ENCODE data around the gene EDEM3.
A peak's percentile ranks its signal among the peaks of the same experiment; 100 is the strongest.

The EDEM3 gene

GRCh38 chr1:184754476-184755225 lies at the start of gene EDEM3:
TSS of gene EDEM3 (minus strand) at chr1:184754858. CDS start at chr1:184754646, 212 bp downstream.
- peak; percentile 97 for DNase-seq (ENCODE audit: extremely low read depth, insufficient read length)
- no peak for TF ChIP-seq CTCF (IDR thresholded peaks at IDR 0.05; ENCODE audit: insufficient read depth, low read length, poor library complexity, severe bottlenecking)
- Histone ChIP-seq H3K36me3 (ENCODE audit: control insufficient read depth, insufficient read depth, low read length) (no peaks in the 10 kb centered on the region), H3K4me3 (replicated peaks; ENCODE audit: low read depth, low read length) (peak within 1 kb of the TSS; percentile 81), H3K27me3 (replicated peaks; ENCODE audit: control insufficient read depth, insufficient read depth, low read length) (no peaks in the 10 kb centered on the region)

- TF ChIP-seq CTCF (IDR thresholded peaks at IDR 0.05; ENCODE audit: insufficient read depth, low read length, poor library complexity, severe bottlenecking): no peak
- Histone ChIP-seq H3K36me3 (ENCODE audit: control insufficient read depth, insufficient read depth, low read length) (peaks cover 4% of the 10 kb centered on the region), H3K4me3 (replicated peaks; ENCODE audit: low read depth, low read length) (no peak overlapping the region), H3K27me3 (replicated peaks; ENCODE audit: control insufficient read depth, insufficient read depth, low read length) (no peaks in the 10 kb centered on the region)
- no peak for DNase-seq (ENCODE audit: extremely low read depth, insufficient read length)
Observed at GRCh38 chr1:184804220-184804619, 49.6 kb upstream of the EDEM3 start.

GRCh38 chr1:184803180-184803492 lies 48.5 kb upstream of the EDEM3 start:
- Histone ChIP-seq H3K27me3 (replicated peaks; ENCODE audit: control insufficient read depth, insufficient read depth, low read length) (no peaks in the 10 kb centered on the region), H3K4me3 (replicated peaks; ENCODE audit: low read depth, low read length) (no peak overlapping the region), H3K36me3 (ENCODE audit: control insufficient read depth, insufficient read depth, low read length) (peaks cover 2% of the 10 kb centered on the region)
- no peak for TF ChIP-seq CTCF (IDR thresholded peaks at IDR 0.05; ENCODE audit: insufficient read depth, low read length, poor library complexity, severe bottlenecking)
- DNase-seq (ENCODE audit: extremely low read depth, insufficient read length): no peak

- Histone ChIP-seq H3K36me3 (ENCODE audit: control insufficient read depth, insufficient read depth, low read length) (peaks cover 2% of the 10 kb centered on the region), H3K4me3 (replicated peaks; ENCODE audit: low read depth, low read length) (no peak overlapping the region), H3K27me3 (replicated peaks; ENCODE audit: control insufficient read depth, insufficient read depth, low read length) (no peaks in the 10 kb centered on the region)
- DNase-seq (ENCODE audit: extremely low read depth, insufficient read length): no peak
- no peak for TF ChIP-seq CTCF (IDR thresholded peaks at IDR 0.05; ENCODE audit: insufficient read depth, low read length, poor library complexity, severe bottlenecking)
Observed at GRCh38 chr1:184802354-184803179, 47.9 kb upstream of the EDEM3 start.

GRCh38 chr1:184801503-184801902 lies 46.8 kb upstream of the EDEM3 start:
- Histone ChIP-seq H3K27me3 (replicated peaks; ENCODE audit: control insufficient read depth, insufficient read depth, low read length) (no peaks in the 10 kb centered on the region), H3K4me3 (replicated peaks; ENCODE audit: low read depth, low read length) (no peak overlapping the region), H3K36me3 (ENCODE audit: control insufficient read depth, insufficient read depth, low read length) (peaks cover 2% of the 10 kb centered on the region)
- TF ChIP-seq CTCF (IDR thresholded peaks at IDR 0.05; ENCODE audit: insufficient read depth, low read length, poor library complexity, severe bottlenecking): no peak
- DNase-seq (ENCODE audit: extremely low read depth, insufficient read length): no peak
